CD4-positive, alpha-beta T cell treated with Interleukin-10 for 1 hour (primary cell): ENCODE data around the gene RBM25.
"Not testable (repeated sequence)": the region's sequence is repeated elsewhere in the genome, so short reads cannot be mapped to it uniquely, and the experiment has no call there.

Source experiments
- DNase-seq: peaks from one replicate; pipeline ENCODE4 v3.0.0-alpha.2; 2020

RBM25 gene

DNA sequence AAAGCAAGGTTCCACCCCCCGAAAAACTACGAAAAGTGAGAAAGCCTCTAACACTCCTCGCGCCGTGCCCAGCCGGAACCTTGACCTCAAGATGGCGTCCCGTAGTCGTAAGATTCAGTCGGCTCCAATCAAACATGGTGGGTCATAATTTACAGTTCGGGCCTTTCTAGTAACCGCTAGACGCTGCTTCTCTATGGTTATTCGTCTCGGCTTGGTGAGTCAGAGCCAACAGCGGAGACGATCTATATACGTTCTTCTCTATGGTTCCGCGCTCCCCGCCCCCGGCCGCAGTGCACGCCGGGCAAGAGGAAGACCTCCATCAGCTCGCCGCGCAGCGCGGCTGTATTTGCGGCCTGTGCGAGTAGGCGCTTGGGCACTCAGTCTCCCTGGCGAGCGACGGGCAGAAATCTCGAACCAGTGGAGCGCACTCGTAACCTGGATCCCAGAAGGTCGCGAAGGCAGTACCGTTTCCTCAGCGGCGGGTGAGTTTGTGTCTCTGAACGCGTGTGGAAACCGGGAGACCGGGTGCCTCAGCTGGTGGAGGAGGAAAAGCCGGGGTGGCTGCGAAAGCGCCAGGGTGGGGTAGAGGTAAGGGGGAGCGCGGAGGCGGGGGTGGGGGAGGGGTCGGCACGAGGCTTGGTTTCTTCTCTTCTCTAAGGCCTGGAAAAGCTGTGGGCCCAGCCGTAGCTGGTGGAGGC lies at the start of gene RBM25:
RBM25 (plus strand) TSS at position 311 of the 698 bp plus-strand sequence. CDS start 13,108 bp downstream, outside the sequence.
- DNase-seq, result peak; percentile 98

DNA sequence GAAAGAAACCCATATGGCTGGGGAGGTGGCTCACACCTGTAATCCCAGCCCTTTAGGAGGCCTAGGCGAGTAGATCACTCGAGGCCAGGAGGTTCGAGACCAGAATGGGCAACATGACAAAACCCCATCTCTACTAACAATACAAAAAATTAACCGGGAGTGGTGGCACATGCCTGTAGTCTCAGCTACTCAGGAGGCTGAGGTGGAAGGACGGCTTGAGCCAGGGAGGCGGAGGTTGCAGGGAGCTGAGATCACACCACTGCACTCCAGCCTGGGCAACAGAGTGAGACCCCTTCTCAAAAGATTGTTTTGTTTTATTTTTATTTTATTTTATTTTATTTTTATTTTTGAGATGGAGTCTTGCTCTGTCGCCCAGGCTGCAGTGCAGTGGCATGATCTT lies 47.1 kb upstream of the RBM25 start:
- not testable (repeated sequence) for DNase-seq

DNA sequence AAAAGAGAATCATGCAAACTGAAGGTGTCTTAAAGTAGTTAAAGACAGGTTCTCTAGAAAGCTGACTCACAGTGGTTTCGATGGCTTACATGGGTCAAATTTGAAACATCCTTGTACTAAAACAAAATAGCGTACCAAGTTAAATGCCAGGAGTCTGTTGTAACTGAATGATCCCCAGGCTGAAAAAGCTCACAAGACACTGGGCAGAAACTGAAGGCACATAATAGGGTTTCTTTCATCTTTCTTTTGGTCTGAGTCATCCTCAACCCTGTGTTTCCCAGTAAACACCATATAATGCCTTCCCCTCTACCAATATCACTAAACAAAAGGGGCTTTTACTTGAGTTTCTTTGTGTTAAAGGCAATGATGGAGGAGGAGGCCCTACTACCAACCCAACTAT lies 44.2 kb upstream of the RBM25 start:
- no peak for DNase-seq

DNA sequence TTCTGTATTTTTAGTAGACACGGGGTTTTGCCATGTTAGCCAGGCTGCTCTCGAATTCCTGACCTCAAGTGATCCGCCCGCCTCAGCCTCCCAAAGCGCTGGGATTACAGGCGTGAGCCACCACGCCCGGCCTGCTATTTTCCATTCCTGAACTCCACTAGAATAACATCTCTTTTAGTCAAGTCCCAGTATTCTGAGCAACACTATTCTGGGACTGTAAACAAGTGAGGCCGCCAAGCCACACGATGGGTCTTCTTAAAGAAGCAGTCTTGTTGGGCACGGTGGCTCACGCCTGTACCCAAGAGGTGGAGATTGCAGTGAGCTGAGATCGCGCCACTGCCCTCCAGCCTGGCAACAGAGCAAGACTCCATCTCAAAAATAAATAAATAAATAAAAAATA lies 42.8 kb upstream of the RBM25 start:
- DNase-seq, result not testable (repeated sequence)

DNA sequence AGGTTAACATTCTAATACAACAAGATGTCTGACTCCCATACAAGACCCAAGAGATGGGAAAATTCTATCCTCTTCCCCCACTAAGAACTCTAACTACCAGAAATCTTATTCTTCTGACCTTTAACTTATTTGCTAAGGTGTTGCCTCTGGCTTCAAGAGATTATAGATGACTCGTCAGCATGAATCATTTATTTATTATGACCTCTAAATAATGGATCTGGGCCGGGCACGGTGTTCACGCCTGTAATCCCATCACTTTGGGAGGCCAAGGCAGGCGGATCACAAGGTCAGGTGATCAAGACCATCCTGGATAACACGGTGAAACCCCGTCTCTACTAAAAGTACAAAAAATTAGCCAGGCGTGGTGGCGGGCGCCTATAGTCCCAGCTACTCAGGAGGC lies 42.3 kb upstream of the RBM25 start:
- DNase-seq, result not testable (repeated sequence)

DNA sequence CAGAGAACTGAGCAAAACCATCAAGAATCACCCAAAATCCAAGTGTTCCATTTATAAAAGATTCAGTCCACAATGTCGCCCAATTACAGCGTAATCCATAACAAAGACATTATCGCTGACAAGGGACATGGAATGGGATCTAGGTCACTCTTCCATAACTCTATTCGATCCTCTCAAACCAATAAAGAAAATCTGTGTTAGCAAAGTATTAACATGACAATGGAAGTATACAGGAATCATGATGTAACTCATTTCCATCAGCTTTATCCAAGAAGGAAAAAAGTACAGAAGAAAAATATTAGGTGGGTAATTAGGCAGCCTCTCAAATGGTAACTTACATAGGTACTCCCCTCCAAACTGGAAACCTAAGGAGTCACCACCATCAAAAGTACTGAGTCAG lies 36.3 kb upstream of the RBM25 start:
- DNase-seq, result no peak

DNA sequence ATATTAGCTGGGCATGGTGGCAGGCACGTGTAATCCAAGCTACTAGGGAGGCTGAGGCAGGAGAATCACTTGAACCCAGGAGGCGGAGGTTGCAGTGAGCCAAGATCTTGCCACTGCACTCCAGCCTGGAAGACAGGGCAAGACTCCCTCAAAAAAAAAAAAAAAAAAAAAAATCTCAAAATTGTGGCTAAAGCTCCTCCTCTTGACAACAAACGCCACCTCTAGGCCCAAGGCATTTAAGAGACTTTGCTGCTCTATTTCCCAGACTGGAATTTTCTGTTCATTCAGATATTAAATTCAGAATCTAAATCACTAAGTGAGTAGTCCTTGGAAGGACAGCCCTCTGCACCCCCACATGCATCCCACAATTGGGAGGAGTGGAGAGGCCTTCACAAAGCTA lies 32.8 kb upstream of the RBM25 start:
- no peak for DNase-seq

DNA sequence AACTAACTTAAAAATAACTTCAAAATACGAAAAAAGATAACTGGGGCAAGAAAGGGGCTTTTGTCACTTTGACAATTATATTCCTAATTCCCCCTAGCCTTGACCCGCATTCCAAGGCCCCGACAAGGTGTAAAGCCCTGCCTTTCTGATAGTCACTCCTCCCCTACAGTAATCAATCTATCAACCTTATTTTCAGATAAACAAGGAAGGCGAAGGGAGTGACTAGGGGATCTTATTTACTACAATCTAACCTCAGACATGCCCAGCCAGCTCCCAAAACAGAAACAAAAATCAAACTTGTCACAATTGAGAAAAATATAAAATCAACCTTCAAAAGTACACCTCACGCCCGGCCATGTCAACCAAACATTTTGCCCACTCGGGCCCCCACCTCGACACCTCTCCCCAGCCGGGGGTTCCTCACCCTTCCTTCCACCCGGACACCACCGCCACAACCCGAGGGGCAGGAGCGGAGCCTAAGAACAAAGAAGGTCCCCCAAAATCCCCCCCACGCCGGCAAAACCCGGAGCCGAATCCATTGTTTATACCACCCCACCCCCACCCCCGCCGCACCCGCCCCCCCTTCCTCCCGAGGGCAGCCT lies 32.0 kb upstream of the RBM25 start:
- DNase-seq, result no peak

DNA sequence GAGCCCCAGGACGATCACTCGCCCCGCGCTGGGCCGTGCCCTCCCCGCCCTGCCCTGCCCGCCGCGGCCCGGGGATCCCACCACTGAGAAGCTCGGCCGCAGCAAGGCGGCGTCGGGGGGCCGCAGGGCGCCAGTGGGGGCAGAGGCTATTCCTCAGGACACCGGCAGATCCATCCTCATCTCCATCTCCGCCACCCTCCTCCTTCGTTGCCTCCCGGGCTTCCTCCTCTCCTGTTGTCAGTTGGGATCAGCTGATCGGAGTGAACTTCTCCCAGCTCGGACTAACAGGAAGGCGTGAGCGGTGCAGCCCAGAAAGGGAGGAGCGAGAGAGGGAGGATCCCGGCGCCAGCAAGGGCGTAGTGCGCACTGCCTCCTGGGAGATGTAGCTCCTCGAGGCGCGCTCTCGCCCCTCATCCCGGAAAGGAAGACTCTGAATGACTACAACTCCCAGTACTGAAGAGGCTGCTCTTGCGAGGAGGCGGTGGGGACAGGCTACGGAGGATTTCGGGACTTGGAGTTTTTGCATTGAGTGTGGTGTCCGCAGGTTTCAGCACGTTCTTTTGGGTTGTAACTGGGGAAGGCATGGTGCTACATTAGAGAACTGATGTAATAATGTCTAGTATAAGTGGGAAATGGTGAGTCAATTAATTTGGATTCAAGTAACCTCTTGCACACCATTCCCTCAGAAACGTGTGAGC lies 31.3 kb upstream of the RBM25 start, which contains the start of gene ZFYVE1:
ZFYVE1 (minus strand) TSS at position 262 of the 698 bp plus-strand sequence. CDS start 2,598 bp downstream, outside the sequence.
- peak; percentile 93 for DNase-seq

DNA sequence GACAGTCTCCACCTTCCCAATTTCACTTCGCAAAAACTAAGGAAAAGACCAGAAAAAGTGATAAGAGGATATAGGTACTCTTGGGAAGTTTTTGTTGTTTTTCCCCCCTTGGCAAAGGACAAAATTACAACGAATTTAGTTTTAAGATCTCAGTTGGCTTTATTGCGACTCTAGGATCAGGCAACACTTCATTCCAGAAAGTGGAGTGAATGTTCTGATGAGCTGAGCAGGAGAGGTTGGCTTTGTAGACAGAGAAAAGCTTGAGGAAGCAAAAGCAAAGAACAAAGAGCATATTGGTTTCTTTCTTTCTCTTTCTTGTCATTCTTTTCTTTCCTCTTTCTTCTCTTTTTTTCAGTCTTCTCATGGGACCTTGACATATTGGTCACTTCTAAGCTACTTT lies 30.8 kb upstream of the RBM25 start:
- DNase-seq, result no peak

DNA sequence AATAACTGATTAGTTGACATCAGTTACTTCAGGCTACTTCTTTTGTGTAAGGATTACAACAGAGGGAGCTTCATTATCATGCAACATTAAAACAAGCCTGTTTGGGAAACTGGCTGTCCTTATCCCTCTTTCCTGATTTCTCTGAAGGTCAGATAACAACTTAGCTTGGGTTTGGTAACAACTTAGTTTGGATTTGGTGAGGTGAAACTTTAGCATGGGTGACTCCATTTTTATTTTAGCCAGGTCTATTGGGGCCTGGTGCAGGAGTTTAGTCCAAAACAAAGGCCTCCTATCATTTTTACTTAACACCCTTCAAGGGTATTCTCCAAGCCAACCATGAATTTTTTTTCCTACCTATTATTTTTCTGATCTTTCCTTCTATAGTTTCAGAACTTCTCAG lies 30.4 kb upstream of the RBM25 start:
- no peak for DNase-seq

DNA sequence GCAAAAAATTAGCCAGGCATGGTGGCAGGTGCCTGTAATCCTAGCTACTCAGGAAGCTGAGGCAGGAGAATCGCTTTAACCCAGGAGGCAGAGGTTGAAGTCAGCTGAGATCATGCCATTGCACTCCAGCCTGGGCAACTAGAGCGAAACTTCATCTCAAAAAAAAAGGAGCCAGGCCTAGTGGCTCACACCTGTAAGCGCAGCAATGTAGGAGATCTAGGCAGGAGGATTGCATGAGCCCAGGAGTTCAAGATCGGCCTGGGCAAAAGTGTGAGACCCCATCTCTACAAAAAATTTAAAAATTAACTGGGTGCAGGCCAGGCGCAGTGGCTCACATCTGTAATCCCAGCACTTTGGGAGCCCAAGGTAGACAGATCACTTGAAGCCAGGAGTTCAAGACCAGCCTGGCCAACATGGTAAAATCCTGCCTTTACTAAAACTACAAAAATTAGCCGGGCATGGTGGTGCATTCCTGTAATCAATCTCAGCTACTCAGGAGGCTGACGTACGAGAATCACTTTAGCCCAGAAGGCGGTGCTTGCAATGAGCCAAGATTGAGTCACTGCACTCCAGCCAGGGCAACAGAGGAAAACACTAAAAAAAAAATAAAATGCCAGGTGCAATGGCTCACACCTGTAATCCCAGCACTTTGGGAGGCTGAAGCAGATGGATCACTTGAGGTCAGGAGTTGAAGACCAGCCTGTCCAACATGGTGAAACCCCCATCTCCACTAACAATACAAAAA lies 21.5 kb upstream of the RBM25 start:
- DNase-seq, result not testable (repeated sequence)

DNA sequence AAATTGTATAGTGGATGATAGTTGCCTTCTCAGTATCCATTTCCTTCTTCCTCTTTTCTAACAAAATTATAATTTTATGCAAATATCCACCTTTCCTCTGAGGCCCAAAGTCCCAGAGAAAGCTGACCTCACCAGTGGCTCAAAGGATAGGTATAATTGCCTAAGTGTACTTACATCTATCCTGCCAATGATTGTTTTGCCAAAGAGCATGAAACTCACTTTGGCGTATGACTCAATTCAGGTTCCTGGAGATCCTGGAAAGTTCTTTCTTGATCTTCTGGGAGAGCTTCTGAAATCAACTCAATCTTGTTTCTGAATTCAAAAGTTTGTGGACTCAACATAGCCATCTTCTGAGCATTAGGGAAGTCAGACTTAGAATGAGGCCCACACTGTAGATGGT lies 10.5 kb upstream of the RBM25 start:
- no peak for DNase-seq

DNA sequence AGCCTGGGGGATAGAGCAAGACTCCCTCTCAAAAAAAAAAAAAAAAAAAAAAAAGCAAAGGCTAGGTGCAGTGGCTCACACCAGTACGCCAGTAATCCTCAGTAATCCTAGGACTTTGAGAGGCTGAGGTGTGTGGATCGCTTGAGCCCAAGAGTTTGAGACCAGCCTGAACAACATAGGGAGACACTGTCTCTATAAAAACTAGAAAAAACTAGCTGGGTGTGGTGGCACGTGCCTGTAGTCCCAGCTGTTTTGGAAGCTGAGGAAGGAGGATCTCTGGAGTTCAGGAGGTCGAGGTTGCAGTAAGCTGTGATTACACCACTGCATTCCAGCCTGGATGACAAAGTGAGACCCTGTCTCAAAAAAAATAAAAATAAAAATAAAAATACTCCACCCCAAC lies 8.9 kb upstream of the RBM25 start:
- no peak for DNase-seq

DNA sequence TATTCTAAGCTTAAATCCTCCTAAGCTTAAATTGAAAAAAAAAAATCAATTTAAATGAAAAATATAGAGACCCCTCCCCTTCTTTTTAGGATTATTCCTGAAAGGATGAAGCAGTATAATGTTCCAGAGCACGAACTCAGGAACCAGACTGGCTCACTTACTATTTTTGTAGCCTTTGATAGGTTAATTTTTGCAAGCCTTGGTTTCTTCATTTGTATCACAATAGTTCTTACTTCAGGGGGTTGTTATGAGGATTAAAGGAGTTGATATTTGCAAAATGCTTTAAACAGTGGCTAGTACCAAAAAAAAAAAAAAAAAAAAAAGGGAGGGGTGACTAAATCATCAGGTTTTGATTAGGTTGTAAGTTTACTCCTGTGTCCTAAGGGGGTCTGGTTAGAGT lies 3.1 kb upstream of the RBM25 start:
- DNase-seq, result no peak

DNA sequence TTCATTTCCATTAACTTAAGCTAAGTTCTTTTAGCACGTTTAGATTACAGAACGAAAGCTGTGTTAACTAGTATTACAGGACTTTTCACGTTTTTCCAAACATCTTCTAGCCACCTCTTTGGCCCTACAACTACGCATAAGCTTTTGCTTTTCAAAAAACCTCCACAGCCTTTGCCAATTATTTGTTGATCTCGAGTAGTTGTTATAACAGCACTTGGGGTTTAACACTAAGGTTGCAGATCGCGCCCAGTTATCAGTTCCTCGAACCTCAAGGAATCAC lies 450 bp upstream of the RBM25 start:
- DNase-seq, result no peak

DNA sequence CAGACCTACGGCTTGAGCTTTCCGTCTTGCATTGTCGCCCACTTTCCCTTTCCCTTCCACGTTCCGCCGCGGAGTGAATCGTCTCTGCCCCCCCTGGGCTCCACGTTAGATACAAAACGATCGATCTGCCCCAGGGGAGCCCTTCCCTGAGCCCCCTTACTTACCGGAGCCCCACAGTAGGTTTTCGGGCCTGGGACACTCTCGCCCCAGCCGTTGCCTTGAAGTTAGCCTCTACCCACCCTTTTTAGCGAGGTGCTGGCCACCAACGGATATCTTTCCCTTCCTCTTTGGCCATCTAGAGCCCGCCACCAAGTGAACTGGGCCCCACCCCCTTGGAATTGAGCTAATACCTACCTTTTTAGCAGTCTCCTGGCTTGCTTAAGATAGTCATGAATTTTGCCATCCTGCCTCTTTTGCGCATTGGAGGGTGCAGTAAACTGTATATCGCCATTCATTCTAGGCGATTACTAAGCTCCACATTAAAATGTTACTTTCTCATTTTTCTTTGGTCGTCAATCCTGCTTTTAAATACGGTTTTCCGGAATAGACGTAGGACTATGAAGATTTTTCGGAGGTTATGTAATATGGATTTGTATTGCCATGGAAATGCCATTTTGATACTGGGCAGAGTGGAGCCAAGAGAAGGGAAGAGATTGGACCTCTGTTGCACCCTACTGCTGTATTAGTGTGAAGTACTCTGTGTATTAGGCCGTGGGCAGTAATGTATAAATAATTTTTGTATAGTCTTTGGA lies 764 bp downstream of the RBM25 start:
- peak; percentile 20 for DNase-seq

DNA sequence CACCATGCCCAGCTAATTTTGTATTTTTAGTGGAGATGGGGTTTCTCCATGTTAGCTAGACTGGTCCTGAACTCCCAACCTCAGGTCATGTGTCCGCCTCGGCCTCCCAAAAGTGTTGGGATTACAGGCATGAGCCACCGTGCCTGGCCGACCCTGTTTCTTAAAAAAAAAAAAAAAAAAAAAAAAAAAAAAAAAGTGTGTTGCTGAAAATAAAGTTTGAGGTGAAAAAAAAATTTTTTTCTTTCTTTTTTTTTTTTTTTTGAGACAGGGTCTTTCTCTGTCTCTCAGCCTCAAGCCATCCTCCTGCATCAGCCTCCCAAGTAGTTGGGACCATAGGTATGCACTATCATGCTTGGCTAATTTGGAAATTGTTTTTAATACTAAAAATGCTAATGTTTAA lies 11.3 kb downstream of the RBM25 start:
- DNase-seq, result no peak

DNA sequence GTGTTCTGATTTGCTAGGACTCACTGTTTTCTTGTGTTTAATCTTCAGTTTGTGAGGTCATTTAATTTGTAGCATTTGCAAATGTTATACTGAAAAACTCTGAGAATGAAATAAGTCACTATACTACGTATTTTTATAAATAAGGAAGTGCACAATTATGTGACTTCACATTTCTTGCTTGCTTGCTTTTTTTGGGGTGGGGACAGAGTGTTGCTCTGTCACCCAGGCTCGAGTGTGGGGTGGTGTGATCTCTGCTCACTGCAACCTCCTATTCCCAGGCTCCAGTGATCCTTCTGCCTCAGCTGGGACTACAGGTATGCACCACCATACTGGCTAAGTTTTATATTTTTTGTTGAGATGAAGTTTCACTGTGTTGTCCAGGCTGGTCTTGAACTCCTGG lies 32.7 kb downstream of the RBM25 start:
- DNase-seq, result no peak

DNA sequence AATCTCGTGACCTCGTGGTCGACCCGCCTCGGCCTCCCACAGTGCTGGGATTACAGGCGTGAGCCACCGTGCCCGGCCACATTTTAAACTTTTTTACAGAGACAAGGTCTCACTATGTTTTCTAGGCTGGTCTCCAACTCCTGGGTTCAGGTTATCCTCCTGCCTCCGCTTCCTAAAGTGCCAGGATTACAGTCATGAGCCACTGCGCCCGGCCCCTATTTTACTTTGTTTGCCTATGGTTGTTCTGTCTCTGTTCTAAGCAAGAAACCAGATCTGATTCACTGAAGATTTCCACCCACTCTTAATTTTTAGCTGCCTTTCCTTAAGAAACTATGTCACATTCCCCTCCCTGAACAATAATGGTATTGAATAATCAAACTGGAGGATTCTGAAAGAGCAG lies 39.1 kb downstream of the RBM25 start:
- no peak for DNase-seq

DNA sequence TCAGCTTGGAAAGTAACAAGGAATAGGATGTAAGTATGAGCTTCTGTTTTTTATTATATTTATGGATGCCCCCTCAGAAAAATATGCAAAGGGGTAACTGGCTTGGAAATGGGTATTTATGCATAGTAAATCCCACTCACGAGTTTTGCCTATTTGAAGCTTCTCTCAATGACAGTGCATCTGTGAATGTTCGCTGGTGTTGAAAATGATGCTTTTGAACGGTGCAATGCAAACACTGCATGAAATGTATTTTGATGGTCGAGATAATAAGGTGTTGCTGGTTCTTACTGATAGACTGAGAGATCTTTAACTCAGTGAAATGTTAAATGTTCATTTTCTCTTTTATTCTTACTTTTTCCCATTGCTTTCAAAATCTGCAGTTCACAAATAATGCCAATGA lies 42.0 kb downstream of the RBM25 start:
- DNase-seq, result no peak

DNA sequence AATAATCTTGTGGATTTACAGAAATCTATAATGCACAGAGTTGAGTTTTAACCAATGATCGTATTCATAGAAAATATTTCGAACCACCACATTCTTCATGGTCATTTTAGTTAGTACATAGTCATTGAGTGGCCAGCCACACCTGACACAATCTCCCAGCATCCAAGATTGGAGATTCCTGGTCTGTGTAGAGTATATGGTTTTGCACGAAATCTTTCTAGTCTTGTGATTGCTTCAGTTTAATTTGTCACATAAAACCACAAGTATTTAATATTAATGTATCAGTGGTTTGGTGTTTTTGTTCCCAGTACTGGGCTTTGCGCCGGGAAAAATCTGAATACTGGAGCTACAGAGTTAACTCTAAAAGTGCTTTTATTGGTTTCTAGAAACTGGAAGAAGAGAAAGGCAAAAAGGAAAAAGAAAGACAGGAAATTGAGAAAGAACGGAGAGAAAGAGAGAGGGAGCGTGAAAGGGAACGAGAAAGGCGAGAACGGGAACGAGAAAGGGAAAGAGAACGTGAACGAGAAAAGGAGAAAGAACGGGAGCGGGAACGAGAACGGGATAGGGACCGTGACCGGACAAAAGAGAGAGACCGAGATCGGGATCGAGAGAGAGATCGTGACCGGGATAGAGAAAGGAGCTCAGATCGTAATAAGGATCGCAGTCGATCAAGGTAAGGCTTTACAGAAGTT lies 44.6 kb downstream of the RBM25 start:
- no peak for DNase-seq
